ENCODE data around the gene PCK2. TPM values are rescaled to one million over a fixed set of nuclear protein-coding genes. Genes with fewer than 3 reads are reported as not detected.

Gene PCK2
- total RNA-seq, 1 donor from 2014 or later, result 11.4 TPM

DNA sequence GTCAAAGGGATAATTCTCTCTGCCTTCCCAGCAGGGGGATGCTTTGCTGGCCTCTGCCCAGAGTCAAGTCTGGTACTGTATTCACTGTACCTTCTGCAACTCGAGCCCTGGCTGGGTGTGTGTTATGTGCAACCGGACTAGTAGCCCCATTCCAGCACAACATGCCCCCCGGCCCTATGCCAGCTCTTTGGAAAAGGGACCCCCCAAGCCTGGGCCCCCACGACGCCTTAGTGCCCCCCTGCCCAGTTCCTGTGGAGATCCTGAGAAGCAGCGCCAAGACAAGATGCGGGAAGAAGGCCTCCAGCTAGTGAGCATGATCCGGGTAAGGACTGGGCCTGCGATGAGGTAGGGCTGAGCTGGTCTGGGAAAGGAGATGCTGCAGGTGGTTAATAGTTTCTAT is 56.5 kb downstream of the PCK2 start:
- no peak for DNase-seq (ENCODE audit: extremely low read depth, low read depth, low spot score)

DNA sequence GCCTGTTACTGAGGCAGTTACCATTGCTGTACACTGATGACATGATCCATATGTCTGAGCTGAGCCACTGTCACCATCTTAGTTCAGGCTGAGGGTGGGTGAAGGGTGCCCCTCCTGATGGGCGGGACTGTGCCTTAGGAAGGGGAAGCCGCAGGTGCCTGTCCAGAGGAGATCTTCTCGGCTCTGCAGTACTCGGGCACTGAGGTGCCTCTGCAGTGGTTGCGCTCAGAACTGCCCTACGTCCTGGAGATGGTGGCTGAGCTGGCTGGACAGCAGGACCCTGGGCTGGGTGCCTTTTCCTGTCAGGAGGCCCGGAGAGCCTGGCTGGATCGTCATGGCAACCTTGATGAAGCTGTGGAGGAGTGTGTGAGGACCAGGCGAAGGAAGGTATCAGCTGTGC is 56.9 kb downstream of the PCK2 start:
- DNase-seq (ENCODE audit: extremely low read depth, low read depth, low spot score), result no peak

DNA sequence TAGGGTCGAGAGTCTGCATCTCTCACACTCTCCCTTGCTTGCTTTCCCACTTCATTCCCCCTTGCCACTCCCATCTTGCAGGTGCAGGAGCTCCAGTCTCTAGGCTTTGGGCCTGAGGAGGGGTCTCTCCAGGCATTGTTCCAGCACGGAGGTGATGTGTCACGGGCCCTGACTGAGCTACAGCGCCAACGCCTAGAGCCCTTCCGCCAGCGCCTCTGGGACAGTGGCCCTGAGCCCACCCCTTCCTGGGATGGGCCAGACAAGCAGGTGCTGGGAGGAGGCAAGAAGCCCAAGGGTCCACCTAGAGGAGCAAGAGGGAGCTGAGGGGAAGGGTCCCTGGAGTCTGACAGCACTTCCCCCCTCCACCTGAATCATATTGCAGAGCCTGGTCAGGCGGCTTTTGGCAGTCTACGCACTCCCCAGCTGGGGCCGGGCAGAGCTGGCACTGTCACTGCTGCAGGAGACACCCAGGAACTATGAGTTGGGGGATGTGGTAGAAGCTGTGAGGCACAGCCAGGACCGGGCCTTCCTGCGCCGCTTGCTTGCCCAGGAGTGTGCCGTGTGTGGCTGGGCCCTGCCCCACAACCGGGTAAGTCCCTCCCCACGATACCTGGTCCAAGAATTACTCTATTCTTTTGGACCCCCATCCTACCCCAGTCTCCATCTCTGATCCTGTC is 57.4 kb downstream of the PCK2 start:
- no peak for DNase-seq (ENCODE audit: extremely low read depth, low read depth, low spot score)

Other genes starting within 250 kb of the PCK2 start
- gene DHRS4, start 140.5 kb upstream of the PCK2 start, total RNA-seq, result 24.2 and 46.5 TPM in 2 replicates
- gene DHRS4L2, start 105.4 kb upstream of the PCK2 start, total RNA-seq, result 8.5 and 8.7 TPM in 2 replicates
- 0.06 and 0.19 TPM in 2 replicates for gene CARMIL3, start 42.3 kb upstream of the PCK2 start, total RNA-seq
- gene CPNE6, start 22.7 kb upstream of the PCK2 start, total RNA-seq, result not detected in 2 replicates
- 36.4 and 57.0 TPM in 2 replicates for gene DCAF11, start 20.5 kb downstream of the PCK2 start, total RNA-seq
- 0.70 and 4.9 TPM in 2 replicates for gene NRL, start 20.6 kb downstream of the PCK2 start, total RNA-seq
- gene FITM1, start 36.3 kb downstream of the PCK2 start, total RNA-seq, result 0.29 TPM in 1 of 2 replicates, not detected in the other
- gene PSME1, start 41.9 kb downstream of the PCK2 start, total RNA-seq, result 235 and 321 TPM in 2 replicates
- 12.3 and 16.9 TPM in 2 replicates for gene EMC9, start 47.3 kb downstream of the PCK2 start, total RNA-seq
- 101 and 165 TPM in 2 replicates for gene PSME2, start 52.3 kb downstream of the PCK2 start, total RNA-seq
- gene RNF31, start 53.2 kb downstream of the PCK2 start, total RNA-seq, result 42.1 and 77.5 TPM in 2 replicates
- 45.4 and 73.1 TPM in 2 replicates for gene IRF9, start 67.0 kb downstream of the PCK2 start, total RNA-seq
- gene REC8, start 77.8 kb downstream of the PCK2 start, total RNA-seq, result 46.3 and 55.0 TPM in 2 replicates
- 41.5 and 52.4 TPM in 2 replicates for gene IPO4, start 94.5 kb downstream of the PCK2 start, total RNA-seq
- 77.2 and 94.9 TPM in 2 replicates for gene TM9SF1, start 101.1 kb downstream of the PCK2 start, total RNA-seq
- not detected in 2 replicates for gene TSSK4, start 111.4 kb downstream of the PCK2 start, total RNA-seq
- 32.0 and 52.3 TPM in 2 replicates for gene CHMP4A, start 119.2 kb downstream of the PCK2 start, total RNA-seq
- 10.2 and 11.2 TPM in 2 replicates for gene MDP1, start 121.8 kb downstream of the PCK2 start, total RNA-seq
- gene NEDD8, start 138.1 kb downstream of the PCK2 start, total RNA-seq, result 226 and 248 TPM in 2 replicates
- gene GMPR2, start 138.6 kb downstream of the PCK2 start, total RNA-seq, result 51.6 and 94.0 TPM in 2 replicates
- gene TINF2, start 148.3 kb downstream of the PCK2 start, total RNA-seq, result 40.6 and 42.4 TPM in 2 replicates
- gene TGM1, start 168.9 kb downstream of the PCK2 start, total RNA-seq, result 0.64 and 2.5 TPM in 2 replicates
- gene RABGGTA, start 177.3 kb downstream of the PCK2 start, total RNA-seq, result 28.7 and 42.6 TPM in 2 replicates
- 18.0 and 36.1 TPM in 2 replicates for gene DHRS1, start 205.5 kb downstream of the PCK2 start, total RNA-seq
- gene NOP9, start 205.5 kb downstream of the PCK2 start, total RNA-seq, result 19.3 and 25.6 TPM in 2 replicates
- 2.0 and 2.5 TPM in 2 replicates for gene CIDEB, start 213.7 kb downstream of the PCK2 start, total RNA-seq
- 1.8 and 8.4 TPM in 2 replicates for gene LTB4R2, start 215.8 kb downstream of the PCK2 start, total RNA-seq
- 5.3 and 7.9 TPM in 2 replicates for gene LTB4R, start 217.2 kb downstream of the PCK2 start, total RNA-seq
- 63.3 and 115 TPM in 2 replicates for gene ADCY4, start 240.8 kb downstream of the PCK2 start, total RNA-seq
- gene RIPK3, start 245.7 kb downstream of the PCK2 start, total RNA-seq, result 1.3 and 2.6 TPM in 2 replicates

Data from glomerular endothelial cell (primary cell).